LNCaP clone FGC (cell line): ENCODE results near the gene PRSS38.

Experiments used
- DNase-seq: peaks from one replicate; pipeline ENCODE4 v3.0.0-alpha.2; 2011; ENCODE audit warnings: low read depth
- H3K4me3 ChIP-seq: 2 replicates; pipeline ENCODE4 v1.5.1; 2011; ENCODE audit warnings: mild to moderate bottlenecking, low read depth, low read length, control low read depth
- CTCF ChIP-seq: IDR thresholded peaks from 2 replicates; pipeline ENCODE4 v1.5.1; 2012; ENCODE audit warnings: mild to moderate bottlenecking; ENCODE audit not compliant: control insufficient read depth, insufficient read depth; ENCODE audit errors: extremely low read depth

The PRSS38 gene

GRCh38 chr1:227893949-227894721, 78.7 kb downstream of the PRSS38 start:
- no peak overlapping the region for H3K4me3 ChIP-seq
- DNase-seq, result no peak
- TF ChIP-seq CTCF, result no peak

GRCh38 chr1:227894831-227895451, 79.5 kb downstream of the PRSS38 start:
- TF ChIP-seq CTCF, result no peak
- no peak for DNase-seq
- no peak overlapping the region for H3K4me3 ChIP-seq
